AG04449 (cell line): Measurements from ENCODE around the gene XPO4.
"Not testable (repeated sequence)": the region's sequence is repeated elsewhere in the genome, so short reads cannot be mapped to it uniquely, and the experiment has no call there.

Experiments used
- CTCF ChIA-PET: fragments of 350-600 bp; formaldehyde crosslinking; extraction: SDS; loops from one replicate; lab custom pipeline; 2021; ENCODE audit warnings: antibody characterized with exemption; lab: Yijun Ruan, JAX
- POLR2A ChIA-PET: fragments of 400-600, 350-600 bp; formaldehyde crosslinking; extraction: SDS; loops from one replicate; lab custom pipeline; 2020; ENCODE audit warnings: antibody characterized with exemption, inconsistent platforms; lab: Yijun Ruan, JAX
- DNase-seq: peaks from one replicate; pipeline ENCODE4 v3.0.0-alpha.2; 2010; ENCODE audit warnings: low read depth, low spot score
- H3K4me3 ChIP-seq: 2 replicates; pipeline ENCODE4 v1.5.1; 2011; ENCODE audit warnings: low read depth, mild to moderate bottlenecking, control low read depth, low read length
- TF ChIP-seq, protein P1 (sequence below): IDR thresholded peaks from one replicate; pipeline ENCODE4 v1.5.1; 2011; ENCODE audit warnings: mild to moderate bottlenecking, moderate library complexity, low read length, control low read depth, inconsistent platforms; ENCODE audit not compliant: insufficient read depth; ENCODE audit errors: missing control alignments

XPO4 gene

DNA sequence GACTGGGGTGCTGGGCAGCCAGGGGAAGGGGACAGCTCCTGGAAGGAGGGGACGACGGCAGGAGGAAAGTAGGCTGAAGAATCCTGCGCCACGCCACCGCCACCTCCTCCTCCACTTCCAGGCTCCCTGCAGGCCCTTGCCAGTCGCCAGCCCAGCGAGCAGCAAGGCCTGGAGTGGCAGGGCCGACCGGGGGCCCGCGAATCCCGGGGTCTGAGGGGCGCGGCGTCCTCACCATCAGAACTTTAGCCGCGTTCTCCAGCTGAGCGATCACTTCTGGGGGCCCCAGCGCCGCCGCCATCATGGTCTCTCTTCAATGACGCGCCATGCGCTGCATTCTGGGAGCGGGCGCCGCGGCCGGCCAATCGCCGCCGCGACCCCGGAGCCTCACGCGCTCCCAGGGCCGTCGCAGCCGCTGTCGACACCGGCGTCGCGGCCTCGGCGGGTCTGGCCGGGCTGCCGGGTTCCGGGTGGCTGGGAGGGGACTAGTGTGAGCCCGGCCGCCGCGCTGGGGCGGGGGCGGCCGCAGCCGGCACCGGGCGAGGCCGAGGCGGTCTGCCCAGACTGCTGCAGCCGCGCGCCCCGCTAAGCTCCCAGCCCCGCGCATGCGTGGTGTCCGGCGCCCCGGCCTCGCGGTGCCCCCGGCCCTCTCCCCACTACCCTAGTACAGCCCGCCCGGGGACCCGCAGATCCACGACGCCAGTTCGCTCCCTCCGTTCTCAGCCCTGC, at the start of gene XPO4:
Gene XPO4, minus strand, starts transcription at position 309 of the 726 bp plus-strand sequence. Its CDS starts 8 bp downstream, at position 301.
- TF ChIP-seq, protein P1, sequence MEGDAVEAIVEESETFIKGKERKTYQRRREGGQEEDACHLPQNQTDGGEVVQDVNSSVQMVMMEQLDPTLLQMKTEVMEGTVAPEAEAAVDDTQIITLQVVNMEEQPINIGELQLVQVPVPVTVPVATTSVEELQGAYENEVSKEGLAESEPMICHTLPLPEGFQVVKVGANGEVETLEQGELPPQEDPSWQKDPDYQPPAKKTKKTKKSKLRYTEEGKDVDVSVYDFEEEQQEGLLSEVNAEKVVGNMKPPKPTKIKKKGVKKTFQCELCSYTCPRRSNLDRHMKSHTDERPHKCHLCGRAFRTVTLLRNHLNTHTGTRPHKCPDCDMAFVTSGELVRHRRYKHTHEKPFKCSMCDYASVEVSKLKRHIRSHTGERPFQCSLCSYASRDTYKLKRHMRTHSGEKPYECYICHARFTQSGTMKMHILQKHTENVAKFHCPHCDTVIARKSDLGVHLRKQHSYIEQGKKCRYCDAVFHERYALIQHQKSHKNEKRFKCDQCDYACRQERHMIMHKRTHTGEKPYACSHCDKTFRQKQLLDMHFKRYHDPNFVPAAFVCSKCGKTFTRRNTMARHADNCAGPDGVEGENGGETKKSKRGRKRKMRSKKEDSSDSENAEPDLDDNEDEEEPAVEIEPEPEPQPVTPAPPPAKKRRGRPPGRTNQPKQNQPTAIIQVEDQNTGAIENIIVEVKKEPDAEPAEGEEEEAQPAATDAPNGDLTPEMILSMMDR, result no peak
- ChIA-PET POLR2A (interaction anchor here (0.6 to 0.7 kb wide), 2 partner anchors 89 to 461 kb away, joined by 3 read pairs; no protein-coding TSS in a partner anchor), CTCF (interaction anchor here (0.9 to 2.8 kb wide), 5 partner anchors 11 to 408 kb away, joined by 3 to 14 read pairs (median 5); no protein-coding TSS in a partner anchor)
- no peak for DNase-seq
- peak within 1 kb of the TSS; percentile 95 for H3K4me3 ChIP-seq

DNA sequence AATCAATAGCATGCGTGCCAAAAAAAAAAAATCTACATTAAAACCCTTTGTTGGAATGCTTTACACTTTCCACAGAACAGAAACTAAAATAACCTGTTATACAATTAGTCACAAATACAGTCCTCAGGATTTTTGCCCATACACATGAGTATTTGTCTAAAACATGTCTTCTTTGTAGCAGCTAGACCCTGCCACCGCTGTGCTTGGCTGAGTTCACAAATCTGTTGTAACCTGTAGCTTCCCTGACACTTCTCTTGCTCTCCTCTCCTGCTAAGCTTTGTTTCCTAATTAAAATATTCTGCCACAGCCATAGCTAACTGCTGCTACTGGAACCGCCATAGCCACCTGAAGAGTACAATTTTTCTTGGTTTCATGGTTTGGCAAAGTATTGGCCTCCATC, 45.5 kb upstream of the XPO4 start:
- H3K4me3 ChIP-seq, DNase-seq, POLR2A ChIA-PET: not testable (repeated sequence)
- CTCF ChIA-PET, result interaction anchor here (0.6 kb wide), 1 partner anchor 117 kb away, joined by 3 read pairs; no protein-coding TSS in a partner anchor

DNA sequence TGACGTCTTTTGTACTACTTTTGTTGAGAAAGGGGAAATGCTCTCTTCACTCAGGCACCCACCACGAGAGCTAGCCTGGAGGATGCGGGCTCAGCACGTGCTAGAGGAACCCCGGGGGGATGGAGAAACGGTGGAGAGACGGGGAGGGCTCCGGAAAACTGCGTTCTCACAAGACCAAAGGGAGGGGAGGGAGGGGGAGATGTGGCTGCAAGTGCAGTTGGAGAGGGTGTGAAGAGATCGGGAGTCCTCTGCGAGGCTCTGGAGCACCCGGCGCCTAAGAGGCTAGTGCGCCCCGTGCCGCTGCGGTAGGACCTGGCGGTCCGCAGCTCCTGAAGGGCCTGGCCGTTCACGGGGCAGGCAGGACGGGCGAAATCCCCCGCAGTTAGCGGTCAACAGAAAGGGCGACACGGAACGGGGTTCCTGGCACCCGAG, 43.4 kb upstream of the XPO4 start:
- TF ChIP-seq, protein P1, result no peak
- CTCF ChIA-PET, result interaction anchor here (0.6 to 5.1 kb wide), 7 partner anchors 20 to 532 kb away, joined by 3 to 66 read pairs (median 3); partner anchors contain the start of genes MRPL57 and SKA3
- H3K4me3 ChIP-seq, result peak overlapping the region; percentile 35
- POLR2A ChIA-PET, result no interaction called here
- DNase-seq, result no peak

DNA sequence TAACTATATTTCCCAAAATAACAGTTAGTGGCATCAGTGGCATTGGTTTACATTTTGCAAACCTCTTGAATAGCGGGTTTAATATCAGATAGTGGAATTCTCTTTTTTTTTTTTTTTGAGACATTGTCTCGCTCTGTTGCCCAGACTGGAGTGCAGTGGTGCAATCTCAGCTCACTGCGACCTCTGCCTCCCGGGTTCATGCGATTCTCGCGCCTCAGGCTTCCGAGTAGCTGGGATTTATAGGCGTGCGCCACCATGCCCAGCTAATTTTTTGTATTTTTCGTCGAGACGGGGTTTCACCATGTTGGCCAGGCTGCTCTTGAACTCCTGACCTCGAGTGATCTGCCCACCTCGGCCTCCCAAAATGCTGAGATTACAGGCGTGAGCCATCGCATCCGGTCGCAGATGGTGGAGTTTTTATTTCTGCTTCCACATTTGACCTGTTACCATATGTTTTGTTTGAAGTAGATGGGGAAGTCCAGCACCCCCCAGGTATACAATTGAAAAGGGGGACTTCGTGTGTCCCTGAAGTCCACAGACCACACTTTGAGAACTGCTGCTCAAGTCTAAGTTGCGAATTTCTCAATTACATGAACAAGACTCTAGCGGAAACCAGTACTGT, 40.5 kb upstream of the XPO4 start:
- ChIA-PET POLR2A (no interaction called here), CTCF (interaction anchor here (0.8 to 5.1 kb wide), 22 partner anchors 9 to 537 kb away, joined by 3 to 66 read pairs (median 4); partner anchors contain the start of genes MRPL57 and SKA3)
- no peak overlapping the region for H3K4me3 ChIP-seq
- no peak for DNase-seq
- TF ChIP-seq, protein P1, result no peak

- H3K4me3 ChIP-seq, DNase-seq, POLR2A ChIA-PET: not testable (repeated sequence)
- CTCF ChIA-PET, result interaction anchor here (0.7 to 1.0 kb wide), 4 partner anchors 11 to 194 kb away, joined by 3 to 4 read pairs (median 4); no protein-coding TSS in a partner anchor
Measured at GRCh38 chr13:20940511-20940910, 38.0 kb upstream of the XPO4 start.

DNA sequence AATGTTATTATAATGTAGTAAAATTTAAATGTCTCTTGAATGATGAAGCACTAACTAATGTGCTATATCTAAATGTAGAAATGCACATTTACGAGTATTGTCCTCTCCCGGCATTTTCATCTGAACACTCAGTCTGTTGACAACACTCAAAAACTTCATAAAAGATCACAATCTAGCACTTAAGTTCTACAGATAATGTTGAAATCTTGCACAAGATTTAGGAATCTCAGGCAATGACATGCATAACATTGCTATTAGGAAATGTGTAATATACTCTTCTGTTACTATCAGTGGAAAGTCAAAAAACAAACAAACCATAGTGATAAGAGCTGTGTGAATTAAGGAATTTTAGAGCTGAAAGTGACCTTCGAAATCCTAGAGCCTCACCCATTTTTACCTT, 37.5 kb upstream of the XPO4 start:
- H3K4me3 ChIP-seq, result no peak overlapping the region
- POLR2A ChIA-PET, result no interaction called here
- CTCF ChIA-PET, result interaction anchor here (0.7 to 1.0 kb wide), 5 partner anchors 11 to 197 kb away, joined by 3 to 4 read pairs (median 3); no protein-coding TSS in a partner anchor
- TF ChIP-seq, protein P1, result no peak
- DNase-seq, result peak; percentile 21

DNA sequence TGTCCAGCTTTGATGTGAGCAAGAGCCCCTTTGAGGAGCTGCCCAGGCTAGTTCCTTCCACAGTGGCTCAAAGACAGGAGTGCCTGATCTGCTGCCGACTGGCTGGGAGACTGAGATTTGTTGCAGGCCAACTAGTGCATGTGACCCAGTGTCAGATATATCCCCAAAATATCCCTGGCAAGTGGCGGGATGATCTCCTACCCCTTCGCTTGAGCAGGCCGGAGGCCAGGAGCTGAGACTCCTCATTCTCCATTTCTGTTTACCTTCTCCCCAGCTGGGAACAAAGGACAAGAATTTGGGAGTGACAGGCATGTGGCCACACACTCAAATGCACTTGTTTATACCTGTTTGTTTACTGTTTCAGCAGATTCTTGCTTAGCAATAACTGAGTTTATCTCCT, 37.1 kb upstream of the XPO4 start:
- POLR2A ChIA-PET, result no interaction called here

More for the DNA sequence above, 37.1 kb upstream of the XPO4 start:
- TF ChIP-seq, protein P1, result no peak
- CTCF ChIA-PET, result interaction anchor here (0.7 to 1.0 kb wide), 4 partner anchors 16 to 198 kb away, joined by 3 to 4 read pairs (median 4); no protein-coding TSS in a partner anchor
- no peak overlapping the region for H3K4me3 ChIP-seq
- DNase-seq, result no peak
